Ascending aorta (tissue), 2 donors: Measurements from ENCODE around the gene KSR2. TPM values are rescaled to one million over a fixed set of nuclear protein-coding genes. Genes with fewer than 3 reads are reported as not detected.

Experiments
- DNase-seq, 2 donors: peaks; one replicate each; pipeline ENCODE4 v3.0.0-alpha.2; 2019; ENCODE audit warnings: low spot score in 2 of 2
- H3K27ac ChIP-seq, 2 donors: fragments of 200-600 bp; sonication (generic); one replicate each; pipeline ENCODE4 v1.5.1; 2016 to 2017; ENCODE audit warnings: mild to moderate bottlenecking in 1 of 2
- H3K27me3 ChIP-seq: fragments of 200-600 bp; sonication (generic); one replicate; pipeline ENCODE4 v1.5.1; 2017
- H3K36me3 ChIP-seq, 2 donors: fragments of 200-600 bp; sonication (generic); one replicate each; pipeline ENCODE4 v1.5.1; 2016
- H3K4me1 ChIP-seq, 2 donors: fragments of 200-600 bp; sonication (generic); one replicate each; pipeline ENCODE4 v1.5.1; 2016 to 2017; ENCODE audit warnings: mild to moderate bottlenecking in 1 of 2
- H3K4me3 ChIP-seq, 2 donors: fragments of 200-600 bp; sonication (generic); one replicate each; pipeline ENCODE4 v1.5.1; 2016 to 2017; ENCODE audit warnings: mild to moderate bottlenecking in 1 of 2
- H3K9me3 ChIP-seq, 2 donors: fragments of 200-600 bp; sonication (generic); one replicate each; pipeline ENCODE4 v1.5.1; 2016
- intact Hi-C: fragments of 100-400 bp; cut with DNase I; formaldehyde crosslinking; loops from one replicate; pipeline ENCODE4 v1.15.1; 2023
- total RNA-seq: library from RNA; depleted of rRNA; stranded (reverse); fragments of >200 nt; gene quantifications from one replicate; pipeline ENCODE4 v1.1.0, GENCODE V29; 2016
- TF ChIP-seq, protein P1 (sequence below), 3 experiments: fragments of 200-600 bp in 2 of 3; fragments of 450-650 bp in 1 of 3; sonication (generic) in 2 of 3; IDR thresholded peaks; one replicate each; pipeline ENCODE4 v1.5.1; 2016 to 2019; ENCODE audit warnings: antibody characterized with exemption in 3 of 3, mild to moderate bottlenecking in 1 of 3, moderate library complexity in 1 of 3

The KSR2 gene
- total RNA-seq, 1 donor from 2014 or later: 0.11 TPM

GRCh38 chr12:117872546-117873169, 96.1 kb downstream of the KSR2 start:
- no peak overlapping the region for H3K27ac ChIP-seq
- H3K4me3 ChIP-seq: no peak overlapping the region
- no peak for DNase-seq
- H3K9me3 ChIP-seq: no peaks in the 10 kb centered on the region
- intact Hi-C loops: no loop called here
- TF ChIP-seq, protein P1, sequence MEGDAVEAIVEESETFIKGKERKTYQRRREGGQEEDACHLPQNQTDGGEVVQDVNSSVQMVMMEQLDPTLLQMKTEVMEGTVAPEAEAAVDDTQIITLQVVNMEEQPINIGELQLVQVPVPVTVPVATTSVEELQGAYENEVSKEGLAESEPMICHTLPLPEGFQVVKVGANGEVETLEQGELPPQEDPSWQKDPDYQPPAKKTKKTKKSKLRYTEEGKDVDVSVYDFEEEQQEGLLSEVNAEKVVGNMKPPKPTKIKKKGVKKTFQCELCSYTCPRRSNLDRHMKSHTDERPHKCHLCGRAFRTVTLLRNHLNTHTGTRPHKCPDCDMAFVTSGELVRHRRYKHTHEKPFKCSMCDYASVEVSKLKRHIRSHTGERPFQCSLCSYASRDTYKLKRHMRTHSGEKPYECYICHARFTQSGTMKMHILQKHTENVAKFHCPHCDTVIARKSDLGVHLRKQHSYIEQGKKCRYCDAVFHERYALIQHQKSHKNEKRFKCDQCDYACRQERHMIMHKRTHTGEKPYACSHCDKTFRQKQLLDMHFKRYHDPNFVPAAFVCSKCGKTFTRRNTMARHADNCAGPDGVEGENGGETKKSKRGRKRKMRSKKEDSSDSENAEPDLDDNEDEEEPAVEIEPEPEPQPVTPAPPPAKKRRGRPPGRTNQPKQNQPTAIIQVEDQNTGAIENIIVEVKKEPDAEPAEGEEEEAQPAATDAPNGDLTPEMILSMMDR (IDR thresholded peaks at IDR 0.05): no peak
- H3K27me3 ChIP-seq: no peaks in the 10 kb centered on the region
- no peaks in the 10 kb centered on the region for H3K4me1 ChIP-seq
- no peaks in the 10 kb centered on the region for H3K36me3 ChIP-seq

DNA sequence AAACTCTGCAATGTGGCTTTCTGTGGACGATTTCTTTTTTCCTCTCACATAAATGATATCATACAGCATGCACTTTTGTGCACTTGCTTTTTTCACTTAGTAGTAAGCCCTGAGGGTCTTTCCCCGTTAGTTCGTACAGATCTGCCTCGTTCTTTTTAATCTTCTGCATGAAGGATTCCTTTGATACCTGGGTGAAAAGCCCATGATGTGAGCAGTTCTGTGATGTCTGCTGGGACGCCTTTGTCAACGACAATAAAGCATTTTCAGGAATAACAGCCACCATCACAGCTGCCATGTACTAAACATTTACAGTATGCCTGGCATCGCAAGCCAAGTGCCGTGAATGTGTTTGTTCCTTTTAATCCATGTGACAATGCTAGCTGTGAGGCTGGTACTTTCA, 99.2 kb downstream of the KSR2 start:
- no peaks in the 10 kb centered on the region for H3K4me1 ChIP-seq

GRCh38 chr12:117867348-117867747, 101.4 kb downstream of the KSR2 start:
- no peaks in the 10 kb centered on the region for H3K36me3 ChIP-seq
- intact Hi-C loops: no loop called here
- H3K27ac ChIP-seq: no peak overlapping the region
- TF ChIP-seq, protein P1 (IDR thresholded peaks at IDR 0.05): no peak
- H3K9me3 ChIP-seq: no peaks in the 10 kb centered on the region
- no peak for DNase-seq
- H3K27me3 ChIP-seq: no peaks in the 10 kb centered on the region
- H3K4me3 ChIP-seq: no peak overlapping the region
- H3K4me1 ChIP-seq: no peaks in the 10 kb centered on the region

More for the DNA sequence above, 99.2 kb downstream of the KSR2 start:
- H3K4me3 ChIP-seq: no peak overlapping the region
- TF ChIP-seq, protein P1 (IDR thresholded peaks at IDR 0.05): no peak
- H3K9me3 ChIP-seq: no peaks in the 10 kb centered on the region
- DNase-seq: no peak
- no peaks in the 10 kb centered on the region for H3K36me3 ChIP-seq
- no peaks in the 10 kb centered on the region for H3K27me3 ChIP-seq
- no peak overlapping the region for H3K27ac ChIP-seq
- intact Hi-C loops: no loop called here

- H3K27me3 ChIP-seq: no peaks in the 10 kb centered on the region
Observed at GRCh38 chr12:117865505-117865904, 103.3 kb downstream of the KSR2 start.

GRCh38 chr12:117863002-117863709, 105.6 kb downstream of the KSR2 start:
- intact Hi-C loops: no loop called here
- no peaks in the 10 kb centered on the region for H3K27me3 ChIP-seq
- H3K27ac ChIP-seq: no peak overlapping the region

More at GRCh38 chr12:117865505-117865904, 103.3 kb downstream of the KSR2 start:
- no peaks in the 10 kb centered on the region for H3K36me3 ChIP-seq
- no peak overlapping the region for H3K27ac ChIP-seq
- no peaks in the 10 kb centered on the region for H3K4me1 ChIP-seq
- no peak overlapping the region for H3K4me3 ChIP-seq
- no peak for DNase-seq
- TF ChIP-seq, protein P1 (IDR thresholded peaks at IDR 0.05): no peak
- H3K9me3 ChIP-seq: no peaks in the 10 kb centered on the region
- intact Hi-C loops: no loop called here

More at GRCh38 chr12:117863002-117863709, 105.6 kb downstream of the KSR2 start:
- Histone ChIP-seq H3K9me3 (no peaks in the 10 kb centered on the region), H3K4me1 (no peaks in the 10 kb centered on the region), H3K36me3 (no peaks in the 10 kb centered on the region), H3K4me3 (no peak overlapping the region)
- TF ChIP-seq, protein P1 (IDR thresholded peaks at IDR 0.05): no peak
- DNase-seq: no peak
